NB4 (cell line): ENCODE data around the gene GJD3.
"Not testable (repeated sequence)": the region's sequence is repeated elsewhere in the genome, so short reads cannot be mapped to it uniquely, and the experiment has no call there.

Experiments
- DNase-seq: peaks from one replicate; pipeline ENCODE4 v3.0.0; 2010; ENCODE audit warnings: low read depth
- H3K4me3 ChIP-seq: one replicate; pipeline ENCODE4 v1.5.1; 2011; ENCODE audit warnings: mild to moderate bottlenecking, low read depth, low read length, moderate library complexity
- MYC ChIP-seq: IDR thresholded peaks from 2 replicates; pipeline ENCODE4 v1.6.1; 2011; ENCODE audit warnings: low read depth, low read length
- POLR2A ChIP-seq: IDR thresholded peaks from 2 replicates; pipeline ENCODE4 v1.6.1; 2011; ENCODE audit warnings: mild to moderate bottlenecking; ENCODE audit not compliant: insufficient read length; ENCODE audit errors: extremely low read depth
- TF ChIP-seq, protein P1 (sequence below): IDR thresholded peaks from 2 replicates; pipeline ENCODE4 v1.6.1; 2011; ENCODE audit warnings: low read depth, low read length
- TF ChIP-seq, protein P2 (sequence below): IDR thresholded peaks from one replicate; pipeline ENCODE4 v1.5.1; 2012; ENCODE audit warnings: low read depth, low read length

Gene GJD3

DNA sequence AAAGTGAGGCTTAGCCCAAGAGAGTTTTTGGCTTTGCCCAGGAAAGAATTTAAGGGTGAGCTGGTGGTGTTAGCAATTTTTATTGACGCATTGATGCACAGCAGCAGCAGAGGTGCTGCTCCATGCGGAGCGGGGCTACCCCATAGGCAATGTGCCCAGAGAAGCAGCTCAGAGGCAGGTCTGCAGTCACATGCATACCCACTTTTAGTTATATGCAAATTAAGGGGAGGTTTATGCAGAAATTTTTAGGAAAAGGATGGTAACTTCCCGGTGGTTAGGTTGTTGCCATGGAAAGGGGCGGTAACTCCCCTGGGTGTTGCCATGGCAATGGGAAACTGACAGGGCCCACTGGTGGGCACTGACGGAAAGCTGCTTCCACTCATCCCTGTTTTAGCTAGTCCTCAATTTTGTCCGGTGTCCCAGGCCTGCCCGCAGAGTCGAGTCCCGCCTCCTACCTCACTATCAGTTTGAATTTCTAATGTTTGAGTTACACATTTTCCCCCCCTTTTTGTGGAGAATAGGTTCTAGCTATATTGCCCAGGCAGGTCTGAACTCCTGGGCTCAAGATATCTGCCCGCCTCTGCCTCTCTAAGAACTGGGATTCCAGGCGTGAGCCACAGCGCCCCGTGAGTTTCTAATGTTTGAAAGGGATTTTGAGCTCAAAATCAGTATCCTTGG, 10.4 kb upstream of the GJD3 start:
- H3K4me3 ChIP-seq: no peak overlapping the region
- TF ChIP-seq MYC: no peak
- TF ChIP-seq, protein P1, sequence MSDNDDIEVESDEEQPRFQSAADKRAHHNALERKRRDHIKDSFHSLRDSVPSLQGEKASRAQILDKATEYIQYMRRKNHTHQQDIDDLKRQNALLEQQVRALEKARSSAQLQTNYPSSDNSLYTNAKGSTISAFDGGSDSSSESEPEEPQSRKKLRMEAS: no peak
- TF ChIP-seq, protein P2, sequence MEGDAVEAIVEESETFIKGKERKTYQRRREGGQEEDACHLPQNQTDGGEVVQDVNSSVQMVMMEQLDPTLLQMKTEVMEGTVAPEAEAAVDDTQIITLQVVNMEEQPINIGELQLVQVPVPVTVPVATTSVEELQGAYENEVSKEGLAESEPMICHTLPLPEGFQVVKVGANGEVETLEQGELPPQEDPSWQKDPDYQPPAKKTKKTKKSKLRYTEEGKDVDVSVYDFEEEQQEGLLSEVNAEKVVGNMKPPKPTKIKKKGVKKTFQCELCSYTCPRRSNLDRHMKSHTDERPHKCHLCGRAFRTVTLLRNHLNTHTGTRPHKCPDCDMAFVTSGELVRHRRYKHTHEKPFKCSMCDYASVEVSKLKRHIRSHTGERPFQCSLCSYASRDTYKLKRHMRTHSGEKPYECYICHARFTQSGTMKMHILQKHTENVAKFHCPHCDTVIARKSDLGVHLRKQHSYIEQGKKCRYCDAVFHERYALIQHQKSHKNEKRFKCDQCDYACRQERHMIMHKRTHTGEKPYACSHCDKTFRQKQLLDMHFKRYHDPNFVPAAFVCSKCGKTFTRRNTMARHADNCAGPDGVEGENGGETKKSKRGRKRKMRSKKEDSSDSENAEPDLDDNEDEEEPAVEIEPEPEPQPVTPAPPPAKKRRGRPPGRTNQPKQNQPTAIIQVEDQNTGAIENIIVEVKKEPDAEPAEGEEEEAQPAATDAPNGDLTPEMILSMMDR: no peak
- DNase-seq: no peak

DNA sequence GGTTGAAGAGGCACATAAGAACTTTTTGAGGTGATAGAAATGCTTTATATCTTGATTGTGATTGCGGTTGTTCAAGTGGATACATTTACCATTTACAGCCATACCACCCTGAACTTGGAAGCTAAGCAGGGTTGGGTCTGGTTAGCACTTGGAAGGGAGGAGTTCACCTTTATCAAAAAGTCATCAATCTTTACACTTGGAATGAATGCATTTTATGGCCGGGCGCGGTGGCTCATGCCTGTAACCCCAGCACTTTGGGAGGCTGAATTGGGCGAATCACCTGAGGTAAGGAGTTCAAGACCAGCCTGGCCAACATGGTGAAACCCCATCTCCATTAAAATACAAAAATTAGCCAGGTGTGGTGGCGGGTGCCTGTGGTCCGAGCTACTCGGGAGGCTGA, 9.5 kb upstream of the GJD3 start:
- no peak for DNase-seq
- no peak overlapping the region for H3K4me3 ChIP-seq
- TF ChIP-seq, protein P2: no peak
- no peak for TF ChIP-seq MYC
- TF ChIP-seq, protein P1: no peak
- TF ChIP-seq POLR2A: no peak

DNA sequence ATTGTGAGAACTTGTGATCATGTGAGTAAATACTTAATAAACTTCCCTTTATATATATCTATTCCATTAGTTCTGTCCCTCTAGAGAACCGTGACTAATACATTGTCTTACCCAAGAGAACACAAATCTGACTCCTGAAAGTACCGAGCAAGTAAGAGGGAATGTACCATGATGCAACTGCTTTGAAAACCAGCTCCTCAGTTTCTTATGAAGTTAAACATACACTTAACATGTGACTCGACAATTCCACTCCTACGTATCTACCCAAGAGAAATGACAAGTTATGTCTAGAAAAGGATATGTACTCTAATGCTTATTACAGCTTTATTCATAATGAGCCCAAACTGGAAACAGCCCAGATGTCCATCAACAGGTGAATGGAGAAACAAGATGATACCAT, 8.8 kb upstream of the GJD3 start:
- DNase-seq: no peak
- no peak overlapping the region for H3K4me3 ChIP-seq
- TF ChIP-seq POLR2A: no peak
- TF ChIP-seq, protein P2: no peak

DNA sequence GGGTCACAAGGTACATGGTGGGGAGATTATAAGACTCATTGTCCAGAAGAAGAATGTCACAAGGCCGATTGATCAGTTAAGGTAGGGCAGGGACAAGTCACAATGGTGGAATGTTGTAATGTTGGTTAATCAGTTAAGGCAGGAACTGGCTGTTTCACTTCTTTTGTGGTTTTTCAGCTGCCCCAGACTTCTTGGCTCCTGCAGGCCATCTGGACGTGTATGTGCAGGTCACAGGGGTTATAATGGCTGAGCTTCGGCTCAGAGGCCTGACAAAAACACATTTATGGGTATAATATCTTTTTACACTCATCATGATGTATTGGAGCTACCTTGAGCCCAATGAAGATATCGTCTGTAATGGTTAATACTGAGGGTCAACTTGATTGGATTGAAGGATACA, 8.1 kb upstream of the GJD3 start:
- not testable (repeated sequence) for DNase-seq, H3K4me3 ChIP-seq

DNA sequence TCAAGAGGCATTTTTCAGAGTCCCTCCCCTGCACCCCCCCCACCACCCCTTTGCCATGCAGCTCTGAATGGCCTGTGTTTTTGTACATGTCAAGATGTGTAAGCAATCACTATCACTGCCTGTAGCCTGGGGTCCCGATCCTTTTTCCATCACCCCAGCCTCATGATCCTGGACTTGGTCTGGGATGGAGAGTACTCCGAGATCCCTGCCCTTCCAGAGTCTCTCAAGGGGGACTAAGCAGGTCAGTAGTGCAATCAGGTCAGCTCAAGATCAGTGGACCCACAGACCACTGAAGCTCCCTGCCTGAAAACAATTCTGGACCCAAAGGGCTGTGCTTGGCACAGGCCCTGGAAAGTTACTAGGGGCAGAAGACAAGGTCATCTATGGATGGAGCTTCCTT, 7.5 kb upstream of the GJD3 start:
- DNase-seq: no peak
- TF ChIP-seq MYC (no peak), POLR2A (no peak)
- TF ChIP-seq, protein P1: no peak
- TF ChIP-seq, protein P2: no peak
- no peak overlapping the region for H3K4me3 ChIP-seq

DNA sequence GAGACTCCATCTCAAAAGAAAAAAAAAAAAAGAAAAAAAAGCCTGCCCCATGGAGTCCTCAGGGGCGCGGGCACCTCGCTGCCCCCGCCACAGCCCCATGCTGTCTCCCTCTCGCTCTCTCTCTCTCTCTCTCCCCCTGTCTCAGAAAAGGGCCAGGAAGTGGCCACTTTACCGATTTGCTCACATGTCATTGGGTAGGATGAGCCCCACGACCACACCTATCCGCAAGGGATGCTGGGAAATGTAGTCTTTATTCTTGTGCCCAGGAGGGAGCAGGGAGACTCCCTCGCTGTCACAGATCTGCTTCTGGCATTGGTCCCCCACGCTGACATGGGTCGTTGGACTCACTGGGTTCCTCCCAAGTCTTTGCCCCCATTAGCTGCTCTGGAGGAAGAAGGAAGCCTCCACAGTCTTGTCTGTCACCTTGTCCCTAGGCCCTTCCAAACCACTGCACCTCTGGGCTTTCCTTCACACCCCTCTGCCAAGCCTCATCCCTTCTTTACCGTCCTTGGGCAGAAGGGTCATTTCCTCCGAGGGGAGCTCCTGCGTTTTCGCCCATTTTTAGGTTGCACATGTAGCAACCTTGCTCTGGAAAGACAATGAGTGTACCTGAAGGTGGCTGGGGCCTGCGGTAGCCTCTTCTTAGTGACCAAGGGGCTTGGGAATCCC, 6.9 kb upstream of the GJD3 start:
- no peak overlapping the region for H3K4me3 ChIP-seq
- peak; percentile 60 for DNase-seq
- TF ChIP-seq, protein P2: no peak
- TF ChIP-seq, protein P1: no peak
- no peak for TF ChIP-seq MYC
